Measurements from ENCODE around the gene CAMK1G.

The CAMK1G gene

DNA sequence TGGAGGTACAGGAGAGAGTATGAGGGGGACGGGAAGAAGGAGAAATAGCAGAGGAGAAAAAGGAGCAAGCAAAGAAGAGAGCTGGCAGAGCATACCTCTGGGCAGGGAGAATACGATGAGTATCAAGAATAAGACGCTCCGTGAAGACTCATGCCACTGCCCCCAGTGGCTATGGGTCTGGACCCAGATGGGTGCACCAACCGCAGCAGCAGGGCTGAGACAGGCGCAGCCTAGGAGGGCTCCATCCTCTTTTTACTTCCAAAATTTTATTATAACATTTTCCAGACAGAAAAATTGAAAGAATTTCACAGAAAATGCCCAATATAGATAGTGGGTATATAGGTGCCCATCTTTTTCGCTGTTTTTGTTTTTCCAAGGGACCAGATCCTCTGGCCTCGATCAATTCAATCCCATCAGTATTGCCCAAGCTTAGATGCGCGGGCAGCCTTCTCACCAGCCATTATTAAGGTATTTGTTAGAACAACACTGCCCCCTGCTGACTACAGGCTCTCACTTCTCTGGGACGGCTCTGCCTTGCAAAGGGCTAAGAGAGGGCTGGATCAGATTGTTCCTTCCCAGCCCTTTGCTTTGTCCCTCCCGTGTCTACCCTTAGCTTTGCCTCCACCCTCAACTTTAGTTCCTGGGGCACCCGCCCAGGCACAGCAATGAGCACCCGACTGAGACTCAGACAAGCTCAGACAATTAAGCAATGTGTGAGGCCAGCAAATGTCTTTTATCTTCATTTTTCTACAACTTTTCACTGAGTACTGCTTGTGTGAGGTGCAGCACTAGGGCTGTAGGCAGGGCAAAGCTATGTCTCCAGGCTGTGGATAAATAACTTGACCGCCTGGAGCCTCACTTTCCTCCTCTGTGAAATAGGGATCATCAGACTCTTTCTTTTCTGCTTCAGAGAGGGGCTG lies 17.5 kb upstream of the CAMK1G start:
- peak; percentile 65 for DNase-seq

- no peak for DNase-seq
Observed at GRCh38 chr1:209567698-209568175, 15.8 kb upstream of the CAMK1G start.

GRCh38 chr1:209569455-209570207 lies 13.9 kb upstream of the CAMK1G start:
- DNase-seq, result peak; percentile 51

- DNase-seq, result no peak
Observed at GRCh38 chr1:209570743-209571142, 12.8 kb upstream of the CAMK1G start.

GRCh38 chr1:209576392-209577197 lies 6.9 kb upstream of the CAMK1G start:
- DNase-seq, result peak; percentile 78

DNA sequence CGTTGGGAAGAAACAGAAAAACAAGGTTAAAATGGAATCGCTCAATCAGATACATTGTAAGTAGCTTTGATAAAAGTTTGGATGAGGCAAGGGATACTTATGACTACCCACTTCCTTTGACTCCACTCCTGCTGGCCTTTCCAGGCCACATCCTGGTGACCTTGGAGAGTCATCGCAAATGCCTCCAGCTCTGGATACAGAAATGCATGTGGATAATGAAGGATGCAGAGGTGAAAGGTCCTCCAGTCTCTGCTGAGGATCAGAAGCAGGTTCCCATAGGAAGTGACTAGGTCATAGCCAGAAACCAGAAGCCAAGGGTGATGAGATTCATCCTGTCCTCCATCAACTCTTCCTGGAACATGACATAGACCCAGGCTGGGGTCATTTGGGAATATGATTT lies 6.2 kb upstream of the CAMK1G start:
- DNase-seq, result no peak

- DNase-seq, result no peak
Observed at GRCh38 chr1:209580577-209580976, 2.9 kb upstream of the CAMK1G start.

DNA sequence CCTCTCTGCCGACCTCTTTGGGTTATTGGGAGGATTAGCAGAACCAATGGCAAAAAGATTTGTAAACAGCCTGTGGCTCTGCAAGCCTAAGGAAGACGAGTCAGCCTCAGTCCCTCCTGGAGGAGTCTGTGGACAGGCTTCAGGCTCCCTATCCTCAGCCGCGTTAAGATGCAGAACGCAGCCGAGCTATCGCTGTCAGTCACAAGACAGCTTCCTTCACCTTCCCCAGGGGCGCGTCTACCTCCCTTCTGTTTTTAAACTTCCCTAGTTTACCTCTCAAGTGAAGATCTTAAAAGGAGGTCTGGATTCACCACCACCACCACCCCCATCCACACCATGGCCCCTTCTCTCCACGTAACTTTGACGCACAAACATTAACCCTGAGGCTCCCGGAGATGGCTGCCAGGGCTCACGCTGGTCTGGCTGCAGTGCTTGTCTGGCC lies 738 bp downstream of the CAMK1G start:
- DNase-seq, result no peak

DNA sequence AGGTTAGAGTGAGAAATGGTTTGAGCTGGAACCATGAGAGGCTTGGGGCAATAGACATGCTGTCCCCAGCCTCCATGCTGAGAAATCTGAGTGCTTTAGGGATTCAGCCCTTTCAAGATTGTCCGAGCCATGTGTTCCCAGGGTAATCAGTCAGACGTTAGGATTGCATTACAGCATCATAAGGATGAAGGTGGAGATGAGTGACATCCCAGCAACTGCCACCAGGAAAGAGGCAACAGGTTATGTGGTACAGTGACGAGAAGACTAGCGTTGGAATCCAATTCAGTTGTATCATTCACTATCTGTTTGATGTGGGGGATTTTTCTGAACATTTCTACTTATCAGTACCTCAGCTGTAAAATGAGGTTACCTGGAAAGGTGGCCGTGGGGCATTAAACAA lies 1.7 kb downstream of the CAMK1G start:
- no peak for DNase-seq

DNA sequence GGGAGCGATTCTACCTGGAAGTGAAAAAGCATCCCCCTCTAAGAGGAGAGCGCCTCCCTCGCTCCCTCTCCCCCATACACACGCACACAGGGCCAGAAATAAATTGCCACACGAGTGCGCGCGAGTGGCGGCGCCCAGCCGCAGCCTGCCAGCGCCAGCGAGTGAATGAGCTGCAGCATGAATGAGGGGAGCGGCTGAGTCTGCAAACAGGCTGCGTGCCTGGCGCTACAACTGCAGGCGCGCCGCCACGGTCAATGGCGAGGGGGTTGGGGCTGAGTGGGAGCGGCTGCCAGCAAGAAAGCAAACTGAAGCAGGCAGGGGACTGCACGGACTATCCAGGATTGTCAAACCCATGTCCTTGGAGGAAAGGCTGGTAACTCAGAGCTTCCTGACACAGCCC lies 2.2 kb downstream of the CAMK1G start:
- DNase-seq, result no peak

DNA sequence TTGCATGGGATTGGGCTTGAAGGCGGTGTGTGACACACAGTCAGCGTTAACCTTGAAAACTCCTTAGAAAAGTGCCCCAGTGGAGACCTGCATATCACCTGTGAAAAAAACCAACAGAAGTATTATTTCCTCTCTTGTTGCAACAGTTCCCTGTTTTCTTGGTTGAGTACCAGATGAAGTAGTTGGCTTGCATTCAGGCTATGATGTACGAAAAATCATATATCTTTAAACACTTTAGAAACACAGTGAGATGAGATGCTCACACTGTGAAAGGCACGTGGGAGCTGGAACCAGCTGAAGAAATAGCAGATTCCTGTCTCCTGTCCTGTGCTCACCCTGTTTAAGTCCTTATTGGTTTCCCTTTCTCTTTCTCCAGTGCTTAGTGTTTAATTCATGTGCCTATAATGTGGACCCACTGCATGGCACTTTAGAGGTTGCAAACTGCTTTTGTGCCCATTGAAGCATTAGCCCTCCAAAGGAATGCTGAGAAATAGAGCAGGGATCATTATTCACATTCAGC lies 2.8 kb downstream of the CAMK1G start:
- DNase-seq, result no peak

GRCh38 chr1:209587789-209588188 lies 4.3 kb downstream of the CAMK1G start:
- DNase-seq, result peak; percentile 46

GRCh38 chr1:209589440-209589839 lies 5.9 kb downstream of the CAMK1G start:
- DNase-seq, result no peak

DNA sequence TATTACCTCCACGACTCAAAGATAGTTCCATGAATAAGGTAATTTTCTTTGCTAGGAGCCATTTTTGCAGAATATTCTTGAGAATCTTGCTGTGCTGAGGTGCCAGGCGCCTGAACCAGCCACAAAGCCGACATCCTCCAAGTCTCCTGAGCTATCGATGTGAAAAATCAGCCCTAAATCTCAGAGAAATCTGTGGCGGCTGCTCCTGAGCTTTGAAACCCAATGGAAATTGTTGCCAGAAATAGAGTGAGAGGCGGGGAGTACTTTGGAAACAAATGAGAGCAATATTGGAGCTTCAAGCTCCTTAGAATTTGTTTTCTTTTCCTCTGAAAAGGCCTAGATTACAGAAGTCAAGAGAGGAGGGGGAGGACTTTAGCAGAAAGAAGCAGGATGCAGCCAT lies 6.3 kb downstream of the CAMK1G start:
- no peak for DNase-seq

DNA sequence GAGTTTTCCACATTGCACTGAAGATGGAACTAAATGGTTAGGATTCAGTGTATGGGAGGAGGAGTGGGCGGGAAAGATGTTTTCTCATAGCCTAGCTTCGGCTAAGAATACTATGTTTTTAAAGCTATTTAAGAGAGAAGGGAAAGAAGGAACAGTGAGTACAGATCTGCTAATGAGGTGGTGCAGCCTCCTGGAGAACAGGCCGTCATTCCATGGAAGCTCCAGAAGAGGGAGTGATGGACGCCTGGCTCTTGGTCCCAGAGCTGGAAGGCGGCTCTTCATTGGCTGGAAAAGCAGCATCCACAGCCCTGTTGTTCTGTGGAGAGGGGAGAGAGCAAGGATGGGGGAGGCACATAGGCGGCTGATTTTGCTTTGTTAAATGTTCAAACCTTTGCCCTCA lies 6.9 kb downstream of the CAMK1G start:
- DNase-seq, result no peak

DNA sequence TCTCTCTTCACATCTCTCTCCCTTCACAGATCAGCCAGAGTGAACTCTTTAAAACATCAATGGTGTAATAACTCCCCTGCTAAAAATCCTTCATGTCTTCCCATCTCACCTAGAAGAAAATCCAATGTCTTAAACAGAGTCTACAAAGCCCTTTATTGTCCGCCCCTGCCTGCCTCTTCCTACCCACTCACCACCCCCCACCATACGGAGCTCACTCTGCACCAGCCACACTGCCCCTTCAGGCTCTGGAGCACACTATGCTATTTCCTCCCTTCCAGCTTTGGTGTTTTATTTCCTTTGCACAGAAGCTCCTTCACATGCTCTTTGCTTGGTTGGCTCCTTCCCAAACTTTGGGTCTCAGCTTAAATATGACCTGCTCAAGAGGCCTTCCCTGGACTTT lies 10.2 kb downstream of the CAMK1G start:
- no peak for DNase-seq

DNA sequence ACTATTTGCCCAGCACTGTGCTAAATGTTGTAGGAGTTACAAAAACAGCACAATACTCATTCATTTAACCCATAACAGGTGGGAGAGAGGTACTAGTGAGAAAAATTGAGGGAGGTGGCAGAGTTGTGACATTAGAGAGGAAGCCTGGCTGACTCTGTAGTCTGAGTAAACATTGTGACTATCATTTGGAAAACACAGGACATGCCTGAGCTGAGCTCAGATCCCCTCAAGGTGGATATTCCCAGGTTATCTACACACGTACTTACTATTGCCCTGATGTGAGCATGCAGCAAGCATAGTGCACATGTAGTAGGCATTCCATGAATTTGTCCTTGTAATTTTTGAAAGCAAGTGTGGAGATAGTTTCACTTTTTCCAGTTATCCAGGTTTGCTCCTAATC lies 10.9 kb downstream of the CAMK1G start:
- DNase-seq, result no peak

- DNase-seq, result no peak
Observed at GRCh38 chr1:209595028-209595427, 11.5 kb downstream of the CAMK1G start.

DNA sequence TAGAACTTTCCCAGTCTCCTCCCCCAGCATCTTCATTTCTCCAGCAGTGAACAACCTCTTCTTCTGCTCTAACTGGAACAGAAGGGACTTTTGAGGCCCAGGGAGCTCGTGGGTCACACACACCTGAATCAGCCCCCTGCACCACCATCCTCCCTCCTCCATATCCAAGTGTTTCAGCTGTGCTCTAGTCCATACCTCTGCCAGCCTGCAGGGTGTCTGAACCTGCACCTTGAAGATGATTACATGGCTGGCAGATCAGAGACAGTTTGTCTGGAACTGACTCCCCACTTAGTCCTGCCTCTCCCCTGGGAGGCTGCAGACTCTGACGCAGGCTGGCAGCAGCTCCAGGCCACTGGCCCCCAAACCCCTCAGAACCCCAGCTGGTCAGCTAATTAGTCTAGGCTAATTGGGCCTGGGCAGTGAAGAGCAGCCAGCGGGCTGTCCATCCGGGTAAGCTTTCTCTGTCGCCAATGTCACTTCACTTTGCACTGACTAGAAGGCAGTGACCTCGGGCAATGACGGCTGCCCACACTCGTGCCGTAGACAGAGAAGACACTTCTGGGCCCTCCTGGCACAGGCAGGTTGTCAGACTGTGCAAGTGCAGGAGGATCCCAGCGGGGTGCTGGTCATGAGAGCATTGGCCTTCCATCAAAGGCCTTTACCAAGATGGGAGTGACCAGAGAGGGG lies 12.2 kb downstream of the CAMK1G start:
- no peak for DNase-seq

- no peak for DNase-seq
Observed at GRCh38 chr1:209597499-209597898, 14.0 kb downstream of the CAMK1G start.

DNA sequence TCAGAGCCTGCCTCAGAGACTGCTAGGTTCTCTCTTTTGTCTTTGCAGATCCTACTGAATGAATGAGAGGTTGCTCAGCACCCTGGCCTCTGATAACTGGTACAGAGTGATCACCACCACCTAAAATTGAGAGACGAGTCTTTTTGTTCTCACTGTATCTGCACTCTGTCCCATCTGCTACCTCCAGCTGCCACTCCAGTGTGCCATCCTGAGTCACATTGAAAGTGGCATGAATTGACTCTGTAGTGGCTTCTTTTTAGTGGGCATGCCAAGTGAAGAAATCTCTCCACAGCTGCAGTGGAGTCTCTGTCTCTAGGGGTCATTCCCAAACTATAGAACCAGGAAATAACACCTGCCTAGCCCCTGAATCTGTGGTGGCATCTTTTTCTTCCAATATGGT lies 14.7 kb downstream of the CAMK1G start:
- DNase-seq, result no peak

DNA sequence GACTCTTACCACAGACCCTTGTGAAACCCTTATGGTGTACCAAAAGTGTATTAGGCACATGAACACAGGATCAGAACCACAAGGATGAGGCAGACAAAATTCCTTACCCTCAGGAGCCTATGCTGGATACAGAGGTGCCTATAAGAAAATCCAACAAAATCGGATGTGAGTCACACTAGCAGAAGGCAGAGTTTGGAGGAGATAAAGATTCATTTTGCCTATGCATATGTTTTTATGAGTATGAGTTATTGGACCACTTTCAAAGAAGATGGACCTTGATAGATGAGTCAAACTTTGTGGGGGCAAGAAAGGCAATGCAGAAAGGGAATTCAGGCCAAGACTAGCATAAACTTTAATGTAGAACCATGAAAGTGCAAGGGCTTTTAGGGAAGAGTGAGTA lies 17.0 kb downstream of the CAMK1G start:
- peak; percentile 20 for DNase-seq

All from T1000 (cell line).